Smooth muscle cell (in vitro differentiated cells): ENCODE data around the gene KLHL36. TPM values are rescaled to one million over a fixed set of nuclear protein-coding genes. Genes with fewer than 3 reads are reported as not detected.

Experiments used
- DNase-seq: peaks from one replicate; lab custom pipeline; 2025; ENCODE audit not compliant: unreplicated experiment; lab: John Stamatoyannopoulos, UW
- H2AFZ ChIP-seq: fragments of 200-600 bp; sonication (generic); 2 replicates; pipeline ENCODE4 v1.6.0; 2016; ENCODE audit warnings: antibody characterized with exemption, low read depth, mild to moderate bottlenecking
- H3F3A ChIP-seq: fragments of 200-600 bp; sonication (generic); 2 replicates; pipeline ENCODE4 v1.6.0; 2017; ENCODE audit warnings: antibody characterized with exemption, low read depth
- H3K27ac ChIP-seq: fragments of 200-600 bp; sonication (generic); 2 replicates; pipeline ENCODE4 v1.5.1; 2016; ENCODE audit warnings: low read depth, mild to moderate bottlenecking
- H3K27me3 ChIP-seq: fragments of 200-600 bp; sonication (generic); 2 replicates; pipeline ENCODE4 v1.6.1; 2016; ENCODE audit warnings: low read depth, mild to moderate bottlenecking
- H3K36me3 ChIP-seq: fragments of 200-600 bp; sonication (generic); 2 replicates; pipeline ENCODE4 v1.5.1; 2016; ENCODE audit warnings: low read depth
- H3K4me1 ChIP-seq: fragments of 200-600 bp; sonication (generic); 2 replicates; pipeline ENCODE4 v1.5.1; 2016; ENCODE audit warnings: low read depth
- H3K4me2 ChIP-seq: fragments of 200-600 bp; sonication (generic); 2 replicates; pipeline ENCODE4 v1.6.0; 2016; ENCODE audit warnings: mild to moderate bottlenecking
- H3K4me3 ChIP-seq: fragments of 200-600 bp; sonication (generic); 2 replicates; pipeline ENCODE4 v1.5.1; 2016; ENCODE audit warnings: mild to moderate bottlenecking
- H3K79me2 ChIP-seq: fragments of 200-600 bp; sonication (generic); 2 replicates; pipeline ENCODE4 v1.6.0; 2016; ENCODE audit warnings: low read depth, mild to moderate bottlenecking
- H3K9ac ChIP-seq: fragments of 200-600 bp; sonication (generic); 2 replicates; pipeline ENCODE4 v1.6.0; 2016; ENCODE audit warnings: low read depth
- H3K9me3 ChIP-seq: fragments of 200-600 bp; sonication (generic); replicated peaks from 2 replicates; pipeline ENCODE4 v1.5.1; 2016; ENCODE audit warnings: low read depth
- H4K20me1 ChIP-seq: fragments of 200-600 bp; sonication (generic); 2 replicates; pipeline ENCODE4 v1.6.0; 2016; ENCODE audit warnings: low read depth
- CTCF ChIP-seq: fragments of 200-600 bp; sonication (generic); IDR thresholded peaks from 2 replicates; pipeline ENCODE4 v1.5.1; 2017; ENCODE audit warnings: borderline replicate concordance, mild to moderate bottlenecking, antibody characterized with exemption; ENCODE audit not compliant: insufficient read depth, poor library complexity, severe bottlenecking
- WGBS: methylation state at CpG from one replicate; pipeline ENCODE4 v1.1.7; 2016; ENCODE audit warnings: low lambda C conversion rate; 5-methylcytosine and 5-hydroxymethylcytosine counted together
- polyA plus RNA-seq: library from polyadenylated mRNA; unstranded; fragments of >200 nt; fragmentation: Nextera tagmentation; extraction: Ambion mirVana; gene quantifications from 2 replicates; pipeline ENCODE4 v1.2.1, GENCODE V29; 2016
- total RNA-seq: library from RNA; depleted of rRNA; stranded (reverse); fragments of >200 nt; gene quantifications from 2 replicates; pipeline ENCODE4 v1.2.3, GENCODE V29; 2014

KLHL36 gene
- total and polyA plus RNA-seq, 2 experiments from 2014 or later, result 18.0 to 35.4 TPM

GRCh38 chr16:84614623-84614967 lies 33.7 kb upstream of the KLHL36 start:
- Histone ChIP-seq H3K4me1 (peaks cover 36% of the 10 kb centered on the region), H3K27ac (peak overlapping the region; percentile 78), H4K20me1 (peaks cover 75% of the 10 kb centered on the region), H3K27me3 (no peaks in the 10 kb centered on the region), H3K36me3 (no peaks in the 10 kb centered on the region), H3K9me3 (no peaks in the 10 kb centered on the region), H3K4me3 (no peak overlapping the region), H3K4me2 (peak overlapping the region; percentile 46), H3F3A (peaks cover 14% of the 10 kb centered on the region), H2AFZ (no peak overlapping the region), H3K9ac (no peak overlapping the region), H3K79me2 (peaks cover 70% of the 10 kb centered on the region)
- no peak for DNase-seq
- WGBS, result 96% methylated on average over 3 of the region's 3 CpGs
- no peak for TF ChIP-seq CTCF

- Histone ChIP-seq H3K9me3 (no peaks in the 10 kb centered on the region), H3F3A (peaks cover 14% of the 10 kb centered on the region), H3K4me3 (no peak overlapping the region), H3K4me2 (peak overlapping the region; percentile 100), H3K36me3 (no peaks in the 10 kb centered on the region), H3K27ac (peak overlapping the region; percentile 78), H3K4me1 (peaks cover 36% of the 10 kb centered on the region), H3K79me2 (peaks cover 64% of the 10 kb centered on the region), H3K9ac (no peak overlapping the region), H4K20me1 (peaks cover 70% of the 10 kb centered on the region), H3K27me3 (no peaks in the 10 kb centered on the region), H2AFZ (no peak overlapping the region)
- 85% methylated on average over 20 of the region's 20 CpGs for WGBS
- no peak for DNase-seq
- TF ChIP-seq CTCF, result no peak
These were observed 33.1 kb upstream of the KLHL36 start for GRCh38 chr16:84614968-84615813.

- Histone ChIP-seq H3K9ac (peak overlapping the region; percentile 80), H3K36me3 (no peaks in the 10 kb centered on the region), H4K20me1 (peaks cover 59% of the 10 kb centered on the region), H3K79me2 (peaks cover 51% of the 10 kb centered on the region), H3K4me2 (peak overlapping the region; percentile 100), H3K9me3 (no peaks in the 10 kb centered on the region), H2AFZ (no peak overlapping the region), H3F3A (peaks cover 14% of the 10 kb centered on the region), H3K27me3 (no peaks in the 10 kb centered on the region), H3K27ac (no peak overlapping the region), H3K4me1 (peaks cover 36% of the 10 kb centered on the region), H3K4me3 (peak overlapping the region; percentile 88)
- TF ChIP-seq CTCF, result no peak
- DNase-seq, result no peak
- 17% methylated on average over 13 of the region's 13 CpGs for WGBS
These were observed 31.8 kb upstream of the KLHL36 start for GRCh38 chr16:84616515-84616914.
